MM.1S (cell line): Measurements from ENCODE around the gene KRT17.

Experiments used
- DNase-seq: peaks from one replicate; pipeline ENCODE4 v3.0.0-alpha.2; 2015
- H2AFZ ChIP-seq: fragments of 300-600 bp; sonication (generic); 2 replicates; pipeline ENCODE4 v1.6.0; 2016; ENCODE audit warnings: antibody characterized with exemption, low read length
- H3F3A ChIP-seq: fragments of 300-600 bp; sonication (generic); 2 replicates; pipeline ENCODE4 v1.6.1; 2016; ENCODE audit warnings: mild to moderate bottlenecking, antibody characterized with exemption, low read length, moderate library complexity, mixed read lengths; ENCODE audit not compliant: insufficient read depth
- H3K27ac ChIP-seq: fragments of 300-600 bp; sonication (generic); 2 replicates; pipeline ENCODE4 v1.5.1; 2016; ENCODE audit warnings: mild to moderate bottlenecking, low read length
- H3K27me3 ChIP-seq: fragments of 300-600 bp; sonication (generic); replicated peaks from 2 replicates; pipeline ENCODE4 v1.6.0; 2016; ENCODE audit warnings: low read length; ENCODE audit not compliant: insufficient read depth
- H3K36me3 ChIP-seq: fragments of 300-600 bp; sonication (generic); replicated peaks from 2 replicates; pipeline ENCODE4 v1.6.1; 2016; ENCODE audit warnings: mild to moderate bottlenecking, low read length, mixed read lengths; ENCODE audit not compliant: insufficient read depth
- H3K4me1 ChIP-seq: fragments of 300-600 bp; sonication (generic); 2 replicates; pipeline ENCODE4 v1.6.1; 2016; ENCODE audit warnings: low read length, mixed read lengths
- H3K4me2 ChIP-seq: fragments of 300-600 bp; sonication (generic); 2 replicates; pipeline ENCODE4 v1.6.0; 2016; ENCODE audit warnings: low read depth, low read length
- H3K4me3 ChIP-seq: fragments of 300-600 bp; sonication (generic); 2 replicates; pipeline ENCODE4 v1.5.1; 2016; ENCODE audit warnings: low read length, mixed read lengths
- H3K79me2 ChIP-seq: fragments of 300-600 bp; sonication (generic); 2 replicates; pipeline ENCODE4 v1.6.1; 2016; ENCODE audit warnings: mixed run types, low read length, mixed read lengths
- H3K9ac ChIP-seq: fragments of 300-600 bp; sonication (generic); 2 replicates; pipeline ENCODE4 v1.6.1; 2016; ENCODE audit warnings: low read length, mixed read lengths
- H3K9me2 ChIP-seq: fragments of 300-600 bp; sonication (generic); replicated peaks from 2 replicates; pipeline ENCODE4 v1.6.1; 2016; ENCODE audit warnings: mild to moderate bottlenecking, low read length, mixed read lengths; ENCODE audit not compliant: insufficient read depth
- H3K9me3 ChIP-seq: fragments of 300-600 bp; sonication (generic); replicated peaks from 2 replicates; pipeline ENCODE4 v1.6.1; 2016; ENCODE audit warnings: mild to moderate bottlenecking, low read length, mixed read lengths; ENCODE audit not compliant: insufficient read depth
- H4K20me1 ChIP-seq: fragments of 300-600 bp; sonication (generic); 2 replicates; pipeline ENCODE4 v1.6.1; 2016; ENCODE audit warnings: mild to moderate bottlenecking, low read length, moderate library complexity, mixed read lengths; ENCODE audit not compliant: insufficient read depth
- EZH2 ChIP-seq: fragments of 300-600 bp; sonication (generic); optimal IDR thresholded peaks from 2 replicates; pipeline ENCODE3; 2017; ENCODE audit warnings: low read depth, mild to moderate bottlenecking, antibody characterized with exemption, low read length, mixed read lengths
- EZH2phosphoT487 ChIP-seq: fragments of 300-600 bp; sonication (generic); IDR thresholded peaks from 2 replicates; pipeline ENCODE4 v1.6.1; 2018; ENCODE audit warnings: antibody characterized with exemption, low read length
- TF ChIP-seq, protein P1 (sequence below): fragments of 300-600 bp; sonication (generic); IDR thresholded peaks from 2 replicates; pipeline ENCODE4 v1.5.1; 2016; ENCODE audit warnings: antibody characterized with exemption, low read length, mixed read lengths

The KRT17 gene

DNA sequence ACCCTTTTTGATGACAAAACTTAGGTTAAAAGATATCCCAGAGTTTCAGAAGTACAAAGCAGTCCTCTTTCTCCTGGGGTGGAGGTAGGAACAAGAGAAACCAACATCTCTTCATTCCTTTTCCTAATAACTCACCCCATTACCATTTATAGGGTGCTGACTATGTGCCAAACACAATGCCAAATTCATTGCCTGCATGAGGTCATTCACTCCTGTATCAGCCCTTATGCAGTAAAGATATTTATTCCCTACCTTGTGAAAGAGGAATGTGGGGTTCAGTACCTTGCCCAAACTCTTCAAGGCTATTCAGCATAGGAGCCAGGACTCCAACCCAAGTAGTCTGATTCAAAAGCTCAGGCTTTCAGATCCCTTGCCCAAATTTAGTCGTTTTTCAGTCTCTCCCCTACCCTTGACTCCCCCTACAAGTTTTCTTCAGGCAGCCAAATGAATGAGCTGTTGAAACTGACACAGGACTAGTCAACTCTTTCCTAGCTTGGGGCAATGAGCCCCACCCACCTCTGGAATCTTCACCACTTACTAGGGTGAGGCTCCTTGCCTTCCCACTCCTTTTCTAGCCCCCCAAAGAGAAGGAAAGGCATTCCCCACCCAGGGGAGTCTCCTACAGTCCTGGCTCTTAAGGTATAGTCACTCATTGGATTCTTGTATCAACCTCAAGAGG lies 43.5 kb downstream of the KRT17 start:
- Histone ChIP-seq H4K20me1 (no peaks in the 10 kb centered on the region), H3K9me3 (no peaks in the 10 kb centered on the region), H3K4me3 (no peak overlapping the region), H3K4me1 (0 out of 2 replicates have a peak, but pooled peaks cover 5% of the 10 kb centered on the region), H3K79me2 (no peaks in the 10 kb centered on the region), H3K27me3 (peaks cover 9% of the 10 kb centered on the region; the same call in 1 of the 2 replicates), H3K9me2 (no peaks in the 10 kb centered on the region), H2AFZ (no peak overlapping the region), H3F3A (no peaks in the 10 kb centered on the region), H3K4me2 (no peak overlapping the region), H3K9ac (no peak overlapping the region), H3K27ac (no peak overlapping the region), H3K36me3 (no peaks in the 10 kb centered on the region)
- DNase-seq, result no peak
- TF ChIP-seq EZH2phosphoT487 (no peak), EZH2 (no peak)
- TF ChIP-seq, protein P1, sequence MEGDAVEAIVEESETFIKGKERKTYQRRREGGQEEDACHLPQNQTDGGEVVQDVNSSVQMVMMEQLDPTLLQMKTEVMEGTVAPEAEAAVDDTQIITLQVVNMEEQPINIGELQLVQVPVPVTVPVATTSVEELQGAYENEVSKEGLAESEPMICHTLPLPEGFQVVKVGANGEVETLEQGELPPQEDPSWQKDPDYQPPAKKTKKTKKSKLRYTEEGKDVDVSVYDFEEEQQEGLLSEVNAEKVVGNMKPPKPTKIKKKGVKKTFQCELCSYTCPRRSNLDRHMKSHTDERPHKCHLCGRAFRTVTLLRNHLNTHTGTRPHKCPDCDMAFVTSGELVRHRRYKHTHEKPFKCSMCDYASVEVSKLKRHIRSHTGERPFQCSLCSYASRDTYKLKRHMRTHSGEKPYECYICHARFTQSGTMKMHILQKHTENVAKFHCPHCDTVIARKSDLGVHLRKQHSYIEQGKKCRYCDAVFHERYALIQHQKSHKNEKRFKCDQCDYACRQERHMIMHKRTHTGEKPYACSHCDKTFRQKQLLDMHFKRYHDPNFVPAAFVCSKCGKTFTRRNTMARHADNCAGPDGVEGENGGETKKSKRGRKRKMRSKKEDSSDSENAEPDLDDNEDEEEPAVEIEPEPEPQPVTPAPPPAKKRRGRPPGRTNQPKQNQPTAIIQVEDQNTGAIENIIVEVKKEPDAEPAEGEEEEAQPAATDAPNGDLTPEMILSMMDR, result no peak

DNA sequence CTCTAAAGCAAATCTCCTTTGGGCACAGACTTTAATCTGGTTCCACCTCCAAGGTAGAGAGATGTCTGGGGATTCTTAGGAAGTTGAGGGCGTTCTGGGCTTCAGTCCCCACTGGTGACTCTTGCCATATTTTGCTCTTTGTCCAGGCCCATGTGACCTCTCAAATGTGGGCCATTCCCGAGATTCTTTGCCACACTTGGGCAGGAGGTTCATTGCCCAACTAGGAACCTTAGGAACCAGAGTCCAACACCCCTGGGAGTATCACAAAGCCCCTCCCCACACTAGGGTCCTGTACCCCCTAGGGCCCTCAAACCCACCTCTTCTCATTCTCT lies 44.2 kb downstream of the KRT17 start:
- H4K20me1 ChIP-seq, result no peaks in the 10 kb centered on the region
- no peak overlapping the region for H3K27ac ChIP-seq
- no peaks in the 10 kb centered on the region for H3F3A ChIP-seq
- no peak for DNase-seq
- H3K9ac ChIP-seq, result no peak overlapping the region
- H3K9me2 ChIP-seq, result no peaks in the 10 kb centered on the region
- H2AFZ ChIP-seq, result no peak overlapping the region; the same call in 1 of the 2 replicates
- no peak overlapping the region for H3K4me3 ChIP-seq
- 0 out of 2 replicates have a peak, but pooled peaks cover 5% of the 10 kb centered on the region for H3K4me1 ChIP-seq
- H3K4me2 ChIP-seq, result no peak overlapping the region
- no peaks in the 10 kb centered on the region for H3K36me3 ChIP-seq
- no peaks in the 10 kb centered on the region for H3K79me2 ChIP-seq
- TF ChIP-seq EZH2 (no peak), EZH2phosphoT487 (no peak)
- TF ChIP-seq, protein P1, result no peak
- H3K27me3 ChIP-seq, result peaks cover 9% of the 10 kb centered on the region; the same call in 1 of the 2 replicates
- no peaks in the 10 kb centered on the region for H3K9me3 ChIP-seq

DNA sequence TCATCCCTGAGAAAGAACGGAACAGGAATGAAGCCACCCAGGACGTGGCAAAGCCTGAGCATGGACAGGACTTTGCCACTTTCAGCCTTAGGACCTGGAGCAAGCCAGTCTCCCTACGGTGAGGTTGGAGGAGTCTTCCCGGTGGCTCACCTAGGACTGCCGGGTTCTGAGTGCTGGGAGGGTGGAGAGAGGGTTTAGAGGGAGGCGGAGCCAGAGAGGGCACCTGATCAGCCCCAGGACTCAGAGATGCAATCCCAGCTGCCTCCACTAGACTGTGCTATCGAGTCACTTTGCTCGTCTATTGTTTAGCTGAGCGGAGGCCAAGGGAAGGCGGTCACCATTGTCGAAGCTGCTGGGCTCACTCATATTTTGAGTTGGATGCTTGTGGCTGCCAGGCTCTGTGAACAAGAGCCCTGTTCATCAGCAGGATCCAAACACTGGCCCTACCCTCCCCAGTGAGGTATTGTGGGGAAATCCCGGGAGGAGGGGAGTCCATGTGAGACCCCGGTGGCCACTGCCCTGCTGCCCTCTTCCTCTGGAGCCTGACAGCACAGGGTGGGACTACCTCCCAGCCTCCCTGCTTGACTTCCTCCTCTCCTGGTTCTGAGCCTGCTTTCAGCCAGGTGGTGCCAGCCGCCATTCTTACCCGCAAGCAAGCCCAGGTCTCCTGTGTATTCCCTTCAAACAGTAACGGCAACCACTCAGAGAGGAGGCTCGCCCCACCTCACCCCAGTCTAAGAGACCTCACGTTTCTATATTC lies 44.7 kb downstream of the KRT17 start:
- Histone ChIP-seq H3K27ac (no peak overlapping the region), H2AFZ (peak overlapping the region; percentile 89), H3K9me3 (no peaks in the 10 kb centered on the region), H3K4me2 (peak overlapping the region; percentile 97), H3K79me2 (no peaks in the 10 kb centered on the region), H3K9ac (peak overlapping the region; percentile 36; the same call in 1 of the 2 replicates), H3K27me3 (peaks cover 9% of the 10 kb centered on the region; the same call in 1 of the 2 replicates), H3F3A (no peaks in the 10 kb centered on the region), H3K9me2 (no peaks in the 10 kb centered on the region), H4K20me1 (no peaks in the 10 kb centered on the region), H3K4me3 (peak overlapping the region; percentile 60), H3K4me1 (0 out of 2 replicates have a peak, but pooled peaks cover 5% of the 10 kb centered on the region), H3K36me3 (no peaks in the 10 kb centered on the region)
- peak; percentile 89 for DNase-seq
- TF ChIP-seq, protein P1, result peak; percentile 89
- TF ChIP-seq EZH2phosphoT487, result no peak
